Amniotic stem cell (primary cell): ENCODE results near the gene AMTN.

ENCODE experiments used
- DNase-seq: peaks from one replicate; lab custom pipeline; 2025; lab: John Stamatoyannopoulos, UW

The AMTN gene

DNA sequence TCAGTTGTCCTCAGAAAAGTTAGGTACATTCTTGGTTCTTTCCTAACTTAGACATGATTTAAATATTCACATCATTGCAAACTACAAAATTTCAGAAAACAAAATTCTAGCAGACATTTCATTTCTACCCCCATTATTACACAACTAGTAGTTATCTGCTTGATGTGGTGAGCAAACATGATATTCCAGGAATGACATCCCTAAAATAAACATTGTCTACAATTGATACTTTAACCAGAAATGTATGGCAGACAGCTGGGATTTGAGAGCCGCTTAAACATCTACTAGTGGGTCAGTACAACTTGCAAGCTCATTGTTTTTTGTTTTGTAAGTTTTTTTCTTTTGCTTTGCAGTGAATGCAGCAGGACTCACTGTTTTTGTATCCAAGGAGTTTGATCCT lies 41.6 kb downstream of the AMTN start:
- no peak for DNase-seq

DNA sequence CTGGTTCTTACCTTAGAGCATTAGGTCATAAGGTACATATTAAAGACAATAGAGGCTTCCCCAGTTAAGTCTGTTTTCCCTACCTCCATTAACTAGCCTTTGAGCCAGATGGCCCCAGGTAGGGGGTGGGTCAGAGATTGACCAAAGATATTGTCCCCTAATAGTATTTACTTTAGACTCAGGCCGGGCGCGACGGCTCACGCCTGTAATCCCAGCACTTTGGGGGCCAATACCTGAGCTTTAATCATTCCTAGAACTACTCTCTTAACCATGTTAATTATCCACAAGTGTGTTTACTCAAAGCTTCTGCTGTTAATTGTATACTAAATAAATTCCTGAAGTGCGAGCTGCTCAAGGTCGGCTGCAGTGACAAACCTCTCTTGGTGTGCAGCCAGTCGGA lies 45.7 kb downstream of the AMTN start:
- DNase-seq: no peak

DNA sequence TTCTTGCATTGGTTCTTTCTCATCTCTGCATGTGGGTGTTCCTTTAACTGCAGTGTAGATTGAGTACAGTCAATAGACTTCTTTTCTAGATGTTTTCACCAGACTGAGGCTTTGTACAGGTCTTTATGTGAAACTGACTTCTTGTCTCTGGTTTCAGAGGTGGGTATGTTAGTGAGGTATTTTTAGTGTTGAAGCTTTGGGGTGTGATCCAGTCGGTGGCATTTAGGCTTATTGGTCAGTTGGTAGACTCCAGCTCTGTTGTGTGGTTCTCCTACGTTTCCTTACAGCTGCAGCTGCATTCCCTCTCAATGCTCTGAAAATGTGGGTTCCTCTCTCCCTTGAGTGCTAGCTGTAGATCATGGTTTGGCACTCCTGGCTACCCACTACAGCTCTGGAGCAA lies 52.4 kb downstream of the AMTN start:
- no peak for DNase-seq

DNA sequence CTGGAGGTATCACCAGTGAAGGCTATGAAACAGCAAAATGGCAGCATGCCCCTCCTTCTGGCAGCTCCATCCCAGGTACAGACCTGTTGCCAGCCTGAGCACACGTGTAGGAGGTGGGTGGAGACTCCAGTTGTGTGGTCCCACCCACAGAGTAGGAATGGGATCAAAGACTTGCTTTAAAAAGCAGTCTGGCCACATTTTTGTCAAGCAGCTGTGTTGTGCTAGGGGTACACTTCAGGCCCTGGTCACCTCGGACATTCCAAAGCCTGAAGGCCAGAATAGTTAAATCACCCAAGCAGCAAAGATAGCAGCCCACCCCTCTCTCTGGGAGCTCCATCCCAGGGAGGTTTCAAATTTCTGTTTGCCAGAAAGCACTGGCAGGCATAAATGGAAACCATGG lies 53.4 kb downstream of the AMTN start:
- DNase-seq: no peak

DNA sequence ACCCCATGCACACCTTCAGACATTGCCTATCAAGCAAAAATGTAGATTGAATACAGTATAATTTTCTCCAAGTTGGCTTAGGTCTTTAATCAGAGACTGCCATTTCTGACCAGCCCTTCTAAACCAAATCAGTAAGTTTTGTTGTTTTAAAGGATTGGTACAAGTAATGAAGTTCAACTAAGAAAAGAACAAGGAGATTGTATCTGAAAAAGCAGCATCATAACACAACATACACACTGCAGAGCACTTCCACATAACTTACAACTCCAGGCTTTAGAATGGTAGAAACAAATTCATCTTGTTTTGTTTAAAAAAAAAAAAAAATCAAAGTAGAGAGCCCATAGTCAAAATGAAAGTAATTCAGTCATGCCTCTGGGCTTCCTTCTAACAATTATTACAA lies 57.6 kb downstream of the AMTN start:
- no peak for DNase-seq

DNA sequence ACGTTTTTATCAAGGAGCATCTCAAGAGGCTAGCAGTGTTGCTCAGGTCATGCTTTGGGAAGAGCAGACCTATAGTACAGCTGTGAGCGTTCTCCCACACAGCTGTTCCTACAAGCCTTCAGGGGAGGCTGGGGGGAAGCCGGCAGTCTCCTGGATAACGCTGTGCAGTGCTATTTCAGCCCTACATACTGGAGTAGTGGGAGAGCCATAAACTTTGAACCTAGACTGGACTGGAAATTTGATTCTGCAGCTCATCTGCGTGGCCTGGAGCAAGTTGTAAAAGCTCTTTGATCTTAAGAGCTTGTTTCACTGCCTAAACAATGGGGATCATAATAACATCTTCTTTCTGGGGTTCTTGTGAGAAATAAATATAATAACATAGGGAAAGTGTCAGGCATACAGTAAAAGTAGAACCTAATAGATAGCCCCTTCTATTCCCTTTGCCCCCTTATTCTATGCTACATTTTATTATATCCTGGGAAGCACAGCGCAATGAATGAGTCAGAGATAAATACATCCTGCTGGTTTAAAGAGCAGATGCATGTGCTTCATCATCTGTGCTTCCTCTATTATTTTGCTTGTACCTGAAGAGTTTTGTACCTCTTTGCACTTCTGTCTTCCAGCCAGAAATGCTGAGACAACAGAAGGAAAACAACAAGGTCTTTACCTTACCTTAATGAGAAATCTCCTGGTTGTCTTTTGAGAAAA lies 59.0 kb downstream of the AMTN start:
- DNase-seq: no peak

DNA sequence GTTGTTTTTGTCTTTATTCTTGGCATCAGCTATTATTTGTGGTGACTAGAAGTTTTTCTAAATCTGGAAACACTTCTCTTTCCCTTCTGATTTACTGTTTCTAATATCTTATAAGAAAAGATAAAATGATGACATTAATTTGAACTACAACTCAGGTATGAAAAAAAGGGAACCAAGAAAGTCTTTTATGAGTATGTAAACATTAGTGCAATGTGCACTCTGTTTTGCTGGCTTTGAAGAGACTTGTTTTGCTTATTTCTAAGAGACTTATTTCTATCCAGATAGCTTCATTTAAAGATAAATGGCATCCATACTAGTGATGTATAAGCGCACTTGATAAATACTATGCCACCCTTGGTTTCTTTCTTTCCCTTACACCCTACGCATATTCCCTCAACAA lies 63.6 kb downstream of the AMTN start:
- DNase-seq: no peak
